HG03139 (cell line): ENCODE measurements around the gene CAND2.

ENCODE experiments used
- ATAC-seq: cut with Tn5 transposase; IDR thresholded peaks from one replicate; pipeline ENCODE4 v1.9.1; 2021; ENCODE audit not compliant: unreplicated experiment

The CAND2 gene

GRCh38 chr3:12796171-12797123, at the start of gene CAND2:
TSS of gene CAND2 (plus strand) at chr3:12796680. CDS start at chr3:12796721, 41 bp downstream.
- no peak for ATAC-seq

DNA sequence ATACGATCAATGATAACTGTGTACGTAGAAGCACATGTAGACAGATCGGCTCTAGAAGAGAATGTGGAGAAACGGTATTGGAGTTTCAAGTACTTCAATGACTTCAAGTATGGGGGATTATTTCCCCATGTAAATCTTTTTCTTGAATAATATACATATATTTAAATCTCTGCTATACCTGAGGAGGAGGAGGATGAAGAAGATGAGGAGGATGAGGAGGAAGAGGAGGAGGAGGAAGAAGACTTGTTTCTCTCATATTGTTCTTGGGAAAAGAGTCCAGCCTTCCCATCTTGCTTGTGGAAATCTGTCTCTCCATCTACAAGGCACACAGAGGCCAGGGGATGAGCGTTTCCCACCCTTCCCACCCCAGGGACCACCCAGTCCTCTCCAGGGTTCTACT, 48.0 kb upstream of the CAND2 start:
- no peak for ATAC-seq

DNA sequence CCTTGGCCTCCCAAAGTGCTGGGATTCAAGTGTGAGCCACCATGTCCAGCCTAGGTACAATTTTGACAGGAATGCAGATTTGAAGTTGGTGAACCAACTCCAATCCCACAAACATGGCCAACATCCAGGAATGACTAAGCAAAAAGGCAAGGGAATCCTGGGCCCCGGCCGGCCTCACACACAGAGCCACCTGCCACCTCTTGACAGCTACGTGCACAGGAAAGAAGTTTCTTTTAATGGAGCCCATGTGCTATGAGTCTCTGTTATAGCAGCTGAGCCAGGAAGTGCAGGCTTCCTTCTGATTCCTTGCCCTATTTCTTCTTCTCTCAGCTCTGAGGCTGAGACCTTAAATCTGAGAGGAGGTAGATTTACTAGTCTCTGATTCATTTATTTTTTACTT, 46.3 kb upstream of the CAND2 start:
- no peak for ATAC-seq

- no peak for ATAC-seq
Measured at GRCh38 chr3:12750658-12751071, 45.8 kb upstream of the CAND2 start.

GRCh38 chr3:12751571-12751970, 44.9 kb upstream of the CAND2 start:
- ATAC-seq: no peak

GRCh38 chr3:12752102-12752501, 44.4 kb upstream of the CAND2 start:
- ATAC-seq: no peak

DNA sequence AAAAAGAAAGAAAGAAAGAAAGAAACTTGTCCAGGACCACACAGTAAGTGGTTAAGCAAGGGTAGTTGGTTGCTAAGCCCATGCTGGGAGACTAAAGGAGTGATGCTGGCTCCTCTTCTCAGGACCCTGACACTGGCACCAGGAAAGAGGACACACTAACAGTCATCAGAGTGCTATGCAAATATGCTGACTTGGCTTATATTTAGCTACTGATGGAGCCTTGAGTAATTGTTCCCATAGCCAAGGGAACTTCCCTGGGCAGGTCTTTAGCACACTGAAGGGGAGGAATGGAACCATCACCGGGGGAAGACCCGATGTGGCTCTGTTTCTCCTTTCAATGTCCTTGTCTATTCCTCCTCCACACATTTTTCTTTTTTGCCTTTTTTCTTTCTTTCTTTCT, 43.7 kb upstream of the CAND2 start:
- ATAC-seq: no peak

- ATAC-seq: no peak
Measured at GRCh38 chr3:12753275-12754028, 43.0 kb upstream of the CAND2 start.

- no peak for ATAC-seq
Measured at GRCh38 chr3:12754313-12754712, 42.2 kb upstream of the CAND2 start.

GRCh38 chr3:12755754-12756153, 40.7 kb upstream of the CAND2 start:
- ATAC-seq: no peak

GRCh38 chr3:12756175-12756574, 40.3 kb upstream of the CAND2 start:
- no peak for ATAC-seq

DNA sequence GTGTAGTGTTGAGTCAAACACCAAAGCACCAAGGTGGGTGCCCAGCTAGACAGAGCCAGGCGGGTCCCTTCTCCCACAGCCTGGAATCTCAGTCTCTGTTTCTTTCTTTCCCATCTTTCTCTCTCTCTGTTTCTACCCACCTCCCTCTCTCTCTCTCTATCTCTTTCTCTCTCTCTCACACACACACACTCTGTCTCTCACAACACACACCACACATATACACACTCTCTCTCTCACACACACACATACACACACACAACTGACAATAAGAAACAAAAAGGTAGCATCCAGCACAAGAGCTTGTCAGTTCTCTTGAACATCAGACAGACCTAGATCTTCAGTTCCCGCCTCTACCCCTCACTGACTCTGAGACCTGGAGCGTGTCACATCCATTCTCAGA, 39.8 kb upstream of the CAND2 start:
- ATAC-seq: no peak

DNA sequence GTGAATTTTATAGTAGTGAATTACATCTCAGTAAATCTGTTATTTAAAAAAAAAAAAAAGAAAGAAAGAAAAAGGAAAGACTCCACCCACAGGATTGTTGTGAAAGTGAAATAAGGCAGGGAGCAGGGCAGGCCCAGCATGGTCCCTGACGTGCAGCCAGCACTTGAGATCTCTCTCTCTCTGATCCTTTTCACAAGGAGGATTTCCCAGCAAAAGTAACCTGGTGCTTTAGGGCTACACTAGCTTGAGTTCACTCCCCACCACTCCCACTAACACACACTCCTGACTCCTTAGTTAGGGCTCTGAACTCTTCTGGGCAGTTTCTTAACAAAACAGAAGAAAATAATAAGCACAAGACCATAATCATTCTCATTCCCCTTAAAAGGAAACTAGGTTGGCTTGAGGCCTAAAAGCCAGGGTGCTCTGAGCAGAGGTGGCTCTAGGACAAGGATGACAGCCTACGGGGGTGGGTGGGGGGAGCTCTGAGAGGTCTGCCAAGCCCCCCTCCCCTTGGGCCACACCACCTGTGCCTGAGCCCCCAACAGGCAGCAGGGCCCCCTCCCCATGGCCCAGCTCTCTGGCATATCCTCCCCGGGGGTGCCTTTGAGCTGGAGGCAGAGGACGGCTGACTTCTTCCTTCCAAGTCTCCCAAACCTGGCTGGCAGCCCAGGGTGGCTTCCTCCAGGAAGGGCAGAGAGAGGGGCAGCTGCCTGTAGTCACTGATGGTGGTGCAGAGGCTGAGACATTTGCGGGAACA, 38.3 kb upstream of the CAND2 start:
- ATAC-seq: no peak

DNA sequence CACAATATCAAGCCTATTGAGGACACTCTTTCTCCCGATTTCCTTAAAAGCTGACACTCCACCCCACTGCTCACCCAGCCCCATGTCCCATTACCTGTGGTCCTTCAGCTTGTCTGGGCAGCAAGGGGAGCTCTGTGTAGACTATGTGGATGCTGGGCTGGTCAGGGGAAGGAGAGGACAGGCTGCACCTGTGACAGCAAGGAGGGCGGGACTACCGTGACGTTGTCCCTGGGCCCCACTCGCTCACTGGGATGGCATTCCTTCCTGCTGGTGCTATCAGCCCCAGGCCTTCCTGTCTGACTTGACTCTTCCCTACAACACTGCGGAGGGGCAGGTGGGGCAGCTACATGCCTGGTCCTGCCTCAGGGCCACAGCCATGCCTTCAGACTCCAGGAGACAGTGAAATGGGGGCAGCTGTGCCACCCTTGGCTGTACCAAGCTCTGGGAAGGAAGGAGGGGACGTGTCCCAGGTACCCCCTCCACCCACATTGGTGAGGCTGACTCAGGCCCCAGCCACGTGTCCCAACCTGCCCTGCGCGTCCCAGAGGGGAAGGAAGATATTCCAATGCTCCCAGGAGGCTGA, 37.3 kb upstream of the CAND2 start, which contains the start of gene TMEM40:
Gene TMEM40, minus strand, starts transcription at position 163 of the 583 bp plus-strand sequence. CDS start 9,427 bp downstream, outside the sequence.
- no peak for ATAC-seq

DNA sequence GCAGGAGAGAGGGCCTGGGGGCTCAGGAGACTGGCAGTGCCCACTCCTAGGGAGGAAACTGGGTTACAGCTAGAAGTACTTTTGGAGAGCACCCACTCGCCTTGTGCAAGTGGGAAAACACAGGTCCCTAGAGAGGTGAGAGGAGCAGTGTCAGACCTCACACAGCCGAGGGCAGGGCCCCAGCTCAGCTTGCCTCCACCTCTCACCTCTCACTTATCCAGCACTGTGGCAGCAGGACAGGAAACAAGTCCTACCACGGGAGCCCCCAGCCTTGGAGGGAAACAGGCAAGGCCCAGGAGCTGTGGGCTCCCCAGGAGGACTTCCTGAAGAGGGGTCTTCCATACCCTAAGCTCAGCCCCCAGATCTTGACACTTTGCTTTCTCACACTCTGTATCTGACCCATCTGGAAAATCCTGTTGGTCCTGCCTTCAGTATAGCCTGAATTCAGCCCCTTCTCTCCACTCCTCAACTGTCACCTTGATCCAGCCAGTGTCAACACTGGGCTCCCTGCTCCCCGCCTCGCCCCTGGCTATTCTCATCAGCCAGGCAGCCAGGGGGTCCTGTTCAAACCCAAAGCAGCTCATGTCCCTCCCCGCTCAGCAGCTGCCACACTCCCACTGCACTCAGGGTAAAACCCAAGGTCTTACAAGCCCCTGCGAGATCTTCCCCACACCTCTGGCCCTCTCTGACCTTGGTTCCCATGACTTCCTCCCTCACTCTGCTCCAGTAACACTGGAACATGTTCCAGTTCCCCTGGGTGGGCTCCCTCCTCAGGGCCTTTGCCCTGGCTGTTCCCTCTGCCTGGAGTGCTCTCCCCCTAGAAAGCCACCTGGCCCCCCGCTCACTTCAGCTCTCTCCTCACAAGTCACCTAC, 36.6 kb upstream of the CAND2 start:
- ATAC-seq: no peak

DNA sequence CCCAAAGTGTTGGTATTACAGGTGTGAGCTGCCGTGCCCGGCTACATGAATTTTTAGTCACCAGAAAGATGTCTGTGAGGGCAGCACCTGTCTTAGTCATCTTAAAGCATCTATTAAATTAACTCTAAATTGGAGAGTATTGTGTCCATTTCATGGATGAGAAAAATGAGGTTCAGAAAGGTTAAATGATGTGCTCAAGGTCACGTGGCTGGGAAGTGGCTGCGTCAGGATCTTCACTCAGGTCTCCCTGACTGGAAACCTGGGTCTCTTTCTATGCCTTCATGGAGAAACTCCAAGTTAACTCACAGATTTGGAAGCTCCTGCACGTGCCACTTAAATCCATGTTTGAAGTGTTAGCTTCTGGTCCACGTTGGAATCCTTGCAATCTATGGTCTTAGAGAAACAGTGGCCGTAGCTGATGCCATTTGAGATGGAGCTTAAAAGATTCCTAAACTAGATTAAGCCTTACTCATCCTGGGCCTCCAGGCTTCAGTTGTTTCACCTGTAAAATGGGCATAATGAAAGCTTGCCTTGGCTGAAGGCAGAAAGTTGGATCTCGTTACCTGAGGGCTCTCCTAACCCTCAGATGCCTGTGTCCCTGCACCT, 32.2 kb upstream of the CAND2 start:
- ATAC-seq: no peak

GRCh38 chr3:12766541-12766940, 29.9 kb upstream of the CAND2 start:
- no peak for ATAC-seq

- ATAC-seq: no peak
Measured at GRCh38 chr3:12768579-12769527, 27.6 kb upstream of the CAND2 start.
